Loucy (cell line): ENCODE data around the gene PLAAT2.

Source experiments
- CTCF ChIP-seq: fragments of 200-600 bp; sonication (generic); conservative IDR thresholded peaks from 2 replicates; pipeline ENCODE4 v1.5.1; 2014; ENCODE audit warnings: mild to moderate bottlenecking, antibody characterized with exemption, low read length
- EZH2phosphoT487 ChIP-seq: fragments of 200-600 bp; IDR thresholded peaks from 2 replicates; pipeline ENCODE4 v1.6.1; 2018; ENCODE audit warnings: antibody characterized with exemption, mild to moderate bottlenecking, moderate library complexity, borderline replicate concordance

GRCh38 chr11:63557570-63557969 lies 5.6 kb downstream of the PLAAT2 start:
- TF ChIP-seq CTCF (no peak), EZH2phosphoT487 (no peak)
